Mesenchymal stem cell (in vitro differentiated cells and primary cell): ENCODE results near the gene CSNK1E. TPM values are rescaled to one million over a fixed set of nuclear protein-coding genes. Genes with fewer than 3 reads are reported as not detected.
A peak's percentile ranks its signal among the peaks of the same experiment; 100 is the strongest.
"Not testable (repeated sequence)": the region's sequence is repeated elsewhere in the genome, so short reads cannot be mapped to it uniquely, and the experiment has no call there.

ENCODE experiments used
- DNase-seq: peaks from one replicate; pipeline ENCODE4 v3.0.0-alpha.2; 2013
- H2AFZ ChIP-seq: one replicate; pipeline ENCODE4 v1.6.1; 2013; ENCODE audit warnings: low read depth, mild to moderate bottlenecking, control low read depth, inconsistent platforms, low read length, moderate library complexity
- H2AK5ac ChIP-seq: 2 replicates; pipeline ENCODE4 v1.6.1; 2013; ENCODE audit warnings: low read length, moderate library complexity, mild to moderate bottlenecking, inconsistent platforms; ENCODE audit not compliant: severe bottlenecking
- H2BK120ac ChIP-seq: one replicate; pipeline ENCODE4 v1.6.1; 2013; ENCODE audit warnings: low read depth, mild to moderate bottlenecking, inconsistent platforms, low read length, moderate library complexity
- H2BK12ac ChIP-seq, 2 experiments: one replicate each; pipeline ENCODE4 v1.6.1; 2013; ENCODE audit warnings: inconsistent platforms in 2 of 2, low read length in 2 of 2, mild to moderate bottlenecking in 2 of 2, moderate library complexity in 2 of 2, control low read depth in 1 of 2
- H2BK15ac ChIP-seq: one replicate; pipeline ENCODE4 v1.6.1; 2013; ENCODE audit warnings: mild to moderate bottlenecking, low read depth, inconsistent platforms; ENCODE audit not compliant: poor library complexity, severe bottlenecking
- H2BK5ac ChIP-seq: 2 replicates; pipeline ENCODE4 v1.6.1; 2013; ENCODE audit warnings: low read depth, mild to moderate bottlenecking, low read length, control low read depth, inconsistent platforms; ENCODE audit not compliant: poor library complexity, severe bottlenecking
- H3K14ac ChIP-seq, 2 experiments: one replicate each; pipeline ENCODE4 v1.6.1; 2013; ENCODE audit warnings: inconsistent platforms in 2 of 2, low read length in 2 of 2, control low read depth in 1 of 2, mild to moderate bottlenecking in 1 of 2, moderate library complexity in 1 of 2
- H3K18ac ChIP-seq, 2 experiments: one replicate each; pipeline ENCODE4 v1.6.1; 2013; ENCODE audit warnings: inconsistent platforms in 2 of 2, low read length in 2 of 2, control low read depth in 1 of 2, low read depth in 1 of 2, mild to moderate bottlenecking in 1 of 2
- H3K23ac ChIP-seq, 2 experiments: one replicate each; pipeline ENCODE4 v1.6.1; 2013; ENCODE audit warnings: inconsistent platforms in 2 of 2, low read length in 2 of 2, mild to moderate bottlenecking in 2 of 2, moderate library complexity in 2 of 2, control low read depth in 1 of 2
- H3K27ac ChIP-seq: 2 replicates; pipeline ENCODE4 v1.5.1; 2013; ENCODE audit warnings: mild to moderate bottlenecking, moderate library complexity, low read length, control low read depth, inconsistent platforms; ENCODE audit not compliant: poor library complexity, severe bottlenecking
- H3K27me3 ChIP-seq, 2 experiments: 2 replicates each; pipeline versions ENCODE4 v1.6.1 to v1.7.0; 2013; ENCODE audit warnings: low read length in 2 of 2, mild to moderate bottlenecking in 2 of 2, moderate library complexity in 2 of 2, control low read depth in 1 of 2, inconsistent platforms in 1 of 2; ENCODE audit not compliant: control insufficient read depth in 1 of 2, insufficient read depth in 1 of 2
- H3K36me3 ChIP-seq, 2 experiments: 2 replicates each; pipeline versions ENCODE4 v1.6.1 to v1.7.0; 2013; ENCODE audit warnings: low read length in 2 of 2, control low read depth in 1 of 2, inconsistent platforms in 1 of 2, low read depth in 1 of 2, mild to moderate bottlenecking in 1 of 2; ENCODE audit not compliant: insufficient read depth in 2 of 2, control insufficient read depth in 1 of 2
- H3K4ac ChIP-seq, 2 experiments: one replicate each; pipeline ENCODE4 v1.6.1; 2013; ENCODE audit warnings: inconsistent platforms in 2 of 2, low read length in 2 of 2, mild to moderate bottlenecking in 2 of 2, moderate library complexity in 2 of 2, control low read depth in 1 of 2, low read depth in 1 of 2
- H3K4me1 ChIP-seq: 2 replicates; pipeline ENCODE4 v1.6.1; 2013; ENCODE audit warnings: low read depth, low read length, control low read depth; ENCODE audit not compliant: control insufficient read depth, insufficient read depth
- H3K4me2 ChIP-seq: 2 replicates; pipeline ENCODE4 v1.6.1; 2013; ENCODE audit warnings: low read length, mild to moderate bottlenecking, inconsistent platforms; ENCODE audit not compliant: poor library complexity, severe bottlenecking
- H3K4me3 ChIP-seq, 2 experiments: 2 replicates each; pipeline versions ENCODE4 v1.5.1 to v1.7.0; 2013; ENCODE audit warnings: low read length in 2 of 2, mild to moderate bottlenecking in 2 of 2, control low read depth in 1 of 2, low read depth in 1 of 2; ENCODE audit not compliant: insufficient read depth in 1 of 2
- H3K79me1 ChIP-seq: replicated peaks from 2 replicates; pipeline ENCODE4 v1.6.1; 2013; ENCODE audit warnings: mild to moderate bottlenecking, control low read depth, low read length, inconsistent platforms; ENCODE audit not compliant: poor library complexity, severe bottlenecking
- H3K9ac ChIP-seq: 2 replicates; pipeline ENCODE4 v1.7.0; 2013; ENCODE audit warnings: mild to moderate bottlenecking, low read length, moderate library complexity
- H3K9me3 ChIP-seq: 2 replicates; pipeline ENCODE4 v1.7.0; 2013; ENCODE audit warnings: mild to moderate bottlenecking, low read length; ENCODE audit not compliant: control insufficient read depth
- H4K8ac ChIP-seq: one replicate; pipeline ENCODE4 v1.6.1; 2013; ENCODE audit warnings: inconsistent platforms, mild to moderate bottlenecking, low read length, moderate library complexity
- H4K91ac ChIP-seq: one replicate; pipeline ENCODE4 v1.6.1; 2013; ENCODE audit warnings: mild to moderate bottlenecking, low read length, inconsistent platforms
- WGBS: methylation state at CpG from one replicate; pipeline ENCODE4 v1.1.7; 2013; ENCODE audit warnings: mixed read lengths; 5-methylcytosine and 5-hydroxymethylcytosine counted together
- polyA plus RNA-seq, 2 experiments: library from polyadenylated mRNA; stranded (reverse); fragments of 200-250 nt; gene quantifications; one replicate each; pipeline ENCODE4 v1.2.3, GENCODE V29; 2013

The CSNK1E gene
- 175 TPM for polyA plus RNA-seq (2013, experiment 1 of 2)
- 170 TPM for polyA plus RNA-seq (2013, experiment 2 of 2)

DNA sequence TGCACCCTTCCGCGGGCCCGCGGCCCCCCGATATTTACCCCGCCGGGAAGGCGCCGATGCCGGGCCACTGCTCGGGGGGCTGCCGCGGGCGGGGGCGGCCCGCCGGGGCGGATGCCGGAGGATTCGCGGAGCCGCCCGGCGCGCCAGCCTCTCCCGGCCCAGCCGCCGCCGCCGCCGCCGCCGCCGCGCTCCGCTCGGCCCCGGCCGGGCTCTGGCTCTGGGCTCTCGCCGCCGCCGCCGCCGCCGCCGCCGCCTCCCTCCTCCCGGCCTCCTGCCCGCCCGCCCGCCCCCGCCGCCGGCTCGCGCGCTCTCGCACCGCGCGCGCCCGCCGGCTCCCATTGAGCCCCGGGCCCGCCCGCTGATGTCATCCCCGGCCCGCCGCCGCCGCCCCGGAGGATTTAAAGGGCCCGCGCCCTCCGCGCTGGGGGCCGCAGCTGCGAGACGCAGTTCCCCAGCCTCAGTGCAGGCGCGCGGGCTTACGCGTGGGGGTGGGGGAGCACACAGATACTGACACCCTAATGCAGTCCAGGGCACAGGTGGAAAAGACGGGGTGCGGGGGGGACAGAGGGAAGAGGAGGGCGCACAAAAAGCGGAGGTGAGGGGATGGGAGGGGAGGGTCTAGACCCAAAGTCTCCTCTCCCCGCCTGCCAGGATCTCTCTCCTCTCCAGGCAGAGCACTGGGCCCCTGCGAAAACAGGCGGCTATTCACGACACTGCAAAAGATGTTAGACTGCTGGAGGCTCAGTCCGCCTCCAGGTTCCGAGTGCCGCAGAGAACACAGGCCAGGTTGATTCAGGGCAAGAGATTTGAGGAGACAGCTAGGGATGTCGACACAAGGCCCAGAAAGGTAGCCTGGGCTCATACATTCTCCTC lies at the start of gene CSNK1E:
TSS of gene CSNK1E (minus strand) at position 312 of the 873 bp plus-strand sequence. CDS start 3,276 bp downstream, outside the sequence.
- peaks cover 7 to 16% of the 10 kb centered on the region in 2 experiments for H3K36me3 ChIP-seq
- peak within 1 kb of the TSS; percentile 78 to 91 for H3K4ac ChIP-seq
- peak within 1 kb of the TSS; percentile 98 for H2BK5ac ChIP-seq
- peak within 1 kb of the TSS; percentile 91 for H2BK120ac ChIP-seq
- peak within 1 kb of the TSS; percentile 79 to 90 for H2BK12ac ChIP-seq
- peak within 1 kb of the TSS; percentile 97 for H4K91ac ChIP-seq
- peak within 1 kb of the TSS; percentile 68 to 82 for H3K14ac ChIP-seq
- DNase-seq, result peak; percentile 73
- peak within 1 kb of the TSS; percentile 70 to 90 for H3K4me3 ChIP-seq
- no peaks in the 10 kb centered on the region for H3K79me1 ChIP-seq
- peak within 1 kb of the TSS; percentile 80 for H2AFZ ChIP-seq
- WGBS, result 4% methylated on average over 46 of the region's 98 CpGs
- H2BK15ac ChIP-seq, result peak within 1 kb of the TSS; percentile 98
- peak within 1 kb of the TSS; percentile 50 for H2AK5ac ChIP-seq
- no peaks in the 10 kb centered on the region for H3K27me3 ChIP-seq
- H3K23ac ChIP-seq, result peak within 1 kb of the TSS in 1 of 2 experiments; percentile 48
- peak within 1 kb of the TSS; percentile 98 for H4K8ac ChIP-seq
- peak within 1 kb of the TSS; percentile 87 for H3K27ac ChIP-seq
- peaks cover 42% of the 10 kb centered on the region for H3K4me1 ChIP-seq
- peak within 1 kb of the TSS; percentile 71 for H3K4me2 ChIP-seq
- H3K9me3 ChIP-seq, result no peaks in the 10 kb centered on the region
- H3K9ac ChIP-seq, result peak within 1 kb of the TSS; percentile 97
- H3K18ac ChIP-seq, result peak within 1 kb of the TSS; percentile 88 to 93

GRCh38 chr22:38365829-38366228 lies 48.6 kb upstream of the CSNK1E start:
- H3K18ac ChIP-seq, H2BK120ac ChIP-seq, H3K9ac ChIP-seq, H3K36me3 ChIP-seq, H4K8ac ChIP-seq, H3K79me1 ChIP-seq, H3K9me3 ChIP-seq, H3K4me3 ChIP-seq, H2BK12ac ChIP-seq, H2AFZ ChIP-seq, H2BK15ac ChIP-seq, DNase-seq, H3K27me3 ChIP-seq, H3K4me2 ChIP-seq, H4K91ac ChIP-seq, H2BK5ac ChIP-seq, H3K4ac ChIP-seq, H3K23ac ChIP-seq, H3K27ac ChIP-seq, H3K4me1 ChIP-seq, H3K14ac ChIP-seq, H2AK5ac ChIP-seq: not testable (repeated sequence)
- no CpG with 5 or more reads among the region's 3 CpGs for WGBS

DNA sequence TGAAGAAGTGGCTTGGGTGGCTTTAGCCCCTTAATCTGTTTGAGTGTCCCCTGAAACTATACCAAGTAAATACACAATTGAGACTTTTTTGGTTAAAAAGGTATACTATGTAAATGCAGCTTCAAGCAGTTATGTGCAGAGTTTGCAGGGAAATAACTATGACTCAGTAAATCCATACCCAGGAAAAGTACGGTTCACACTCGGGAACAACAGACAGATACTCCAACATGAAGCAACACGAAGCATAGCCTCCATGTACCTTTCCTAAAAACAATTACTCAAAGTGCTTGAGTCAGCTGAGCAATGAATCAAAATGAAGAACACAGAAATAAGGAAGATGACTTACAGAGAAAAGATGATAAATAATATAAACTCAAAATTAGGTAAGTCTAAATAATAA lies 47.9 kb upstream of the CSNK1E start:
- WGBS, result no CpG with 5 or more reads among the region's 3 CpGs
- H3K23ac ChIP-seq, H2AFZ ChIP-seq, H2BK120ac ChIP-seq, H3K27me3 ChIP-seq, H3K4me3 ChIP-seq, H4K91ac ChIP-seq, H2BK5ac ChIP-seq, H3K36me3 ChIP-seq, H2BK12ac ChIP-seq, H3K18ac ChIP-seq, DNase-seq, H3K79me1 ChIP-seq, H3K4me1 ChIP-seq, H3K4ac ChIP-seq, H3K27ac ChIP-seq, H3K9ac ChIP-seq, H3K9me3 ChIP-seq, H2BK15ac ChIP-seq, H2AK5ac ChIP-seq, H4K8ac ChIP-seq, H3K14ac ChIP-seq, H3K4me2 ChIP-seq: not testable (repeated sequence)

DNA sequence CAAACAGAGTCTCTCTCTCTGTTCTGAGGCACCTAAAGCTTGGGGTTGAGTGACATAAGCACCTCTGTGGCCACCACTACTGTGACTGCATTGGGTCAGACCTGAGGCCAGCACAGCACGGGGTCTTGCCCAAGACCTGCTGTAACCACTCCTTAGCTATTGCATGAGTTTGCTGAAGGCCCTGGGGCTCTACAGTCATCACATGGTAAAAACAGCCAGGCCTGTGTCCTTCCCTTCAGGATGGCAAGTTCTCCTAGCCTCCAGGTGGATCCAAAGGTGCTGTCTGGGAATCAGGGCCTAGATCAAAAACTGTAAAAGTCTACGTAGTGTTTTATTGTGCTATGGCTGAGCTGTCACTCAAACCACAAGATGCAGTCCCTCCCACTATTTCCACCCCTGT lies 43.3 kb upstream of the CSNK1E start:
- not testable (repeated sequence) for H3K4me2 ChIP-seq, H3K9ac ChIP-seq, H3K14ac ChIP-seq, H3K18ac ChIP-seq, H3K36me3 ChIP-seq, H3K4ac ChIP-seq, H4K8ac ChIP-seq, H3K27me3 ChIP-seq, H3K4me1 ChIP-seq, H2AK5ac ChIP-seq, H4K91ac ChIP-seq, H3K27ac ChIP-seq, H2BK120ac ChIP-seq, DNase-seq, H3K23ac ChIP-seq, H3K4me3 ChIP-seq, H2BK12ac ChIP-seq, H2BK15ac ChIP-seq, H3K9me3 ChIP-seq, H2AFZ ChIP-seq, H3K79me1 ChIP-seq, H2BK5ac ChIP-seq
- 100% methylated on average over 2 of the region's 2 CpGs for WGBS
